UCSD-AML1 (cell line): ENCODE results near the gene KPNA6.
"Not testable (repeated sequence)": the region's sequence is repeated elsewhere in the genome, so short reads cannot be mapped to it uniquely, and the experiment has no call there.

Source experiments
- DNase-seq: peaks from one replicate; lab custom pipeline; 2025; ENCODE audit not compliant: unreplicated experiment; lab: John Stamatoyannopoulos, UW

KPNA6 gene

GRCh38 chr1:32100359-32100758, 7.5 kb upstream of the KPNA6 start:
- peak; percentile 51 for DNase-seq

- DNase-seq = no peak
Observed at GRCh38 chr1:32100807-32101708, 6.8 kb upstream of the KPNA6 start.

- no peak for DNase-seq
Observed at GRCh38 chr1:32104127-32104526, 3.7 kb upstream of the KPNA6 start.

- no peak for DNase-seq
Observed at GRCh38 chr1:32105338-32105737, 2.5 kb upstream of the KPNA6 start.

DNA sequence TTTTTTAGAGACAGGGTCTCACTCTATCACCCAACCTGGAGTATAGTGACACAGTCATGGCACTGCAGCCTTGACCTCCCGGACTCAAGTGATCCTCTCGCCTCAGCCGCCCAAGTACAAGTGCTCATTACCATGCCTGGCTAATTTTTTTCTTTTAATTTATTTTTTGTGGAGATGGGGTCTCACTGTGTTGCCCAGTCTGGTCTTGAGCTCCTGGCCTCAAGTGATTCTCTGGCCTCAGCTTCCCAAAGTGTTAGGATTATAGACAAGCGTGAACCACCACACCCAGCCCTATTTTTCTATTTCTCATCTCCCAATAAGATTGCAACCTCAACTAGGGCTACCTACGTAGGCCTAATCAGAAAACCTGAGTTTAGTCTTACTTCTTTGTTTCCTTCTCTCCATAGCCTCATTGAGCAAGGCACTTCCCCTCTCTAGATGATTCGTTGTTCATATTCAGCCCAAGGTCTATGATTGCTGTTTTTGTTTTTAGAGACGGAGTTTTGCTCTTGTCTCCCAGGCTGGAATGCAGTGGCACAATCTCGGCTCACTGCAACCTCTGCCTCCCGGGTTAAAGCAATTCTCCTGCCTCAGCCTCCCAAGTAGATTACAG, 1.1 kb upstream of the KPNA6 start:
- no peak for DNase-seq

DNA sequence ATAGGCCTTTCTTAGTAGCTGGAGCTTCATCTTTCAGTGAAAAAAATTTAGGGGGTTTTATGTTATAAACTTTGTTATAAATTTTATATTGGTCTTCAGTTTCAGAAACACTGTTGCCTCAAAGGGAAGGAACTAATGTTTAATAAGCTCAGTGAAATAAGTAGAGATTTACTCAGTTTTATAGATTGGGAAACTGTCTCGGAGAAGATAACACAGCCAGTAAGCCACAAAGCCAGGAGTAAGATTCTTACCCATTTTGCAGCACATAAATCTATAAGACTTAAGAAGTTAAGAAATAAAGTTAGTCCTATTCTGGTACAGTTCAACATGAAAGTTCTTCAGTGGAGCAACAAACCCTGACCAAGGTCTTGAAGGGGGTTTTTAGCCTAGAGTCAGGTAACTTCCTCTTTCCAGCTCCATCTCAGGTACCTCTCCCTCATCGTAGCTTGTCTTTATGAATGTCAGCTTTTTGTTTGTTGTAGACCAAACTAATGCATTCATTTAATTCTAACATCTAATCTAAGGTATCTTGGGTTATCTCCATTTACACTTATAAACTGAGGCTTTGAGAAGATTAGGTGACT, 3.3 kb downstream of the KPNA6 start:
- no peak for DNase-seq

GRCh38 chr1:32111789-32112188, 3.9 kb downstream of the KPNA6 start:
- DNase-seq = no peak

DNA sequence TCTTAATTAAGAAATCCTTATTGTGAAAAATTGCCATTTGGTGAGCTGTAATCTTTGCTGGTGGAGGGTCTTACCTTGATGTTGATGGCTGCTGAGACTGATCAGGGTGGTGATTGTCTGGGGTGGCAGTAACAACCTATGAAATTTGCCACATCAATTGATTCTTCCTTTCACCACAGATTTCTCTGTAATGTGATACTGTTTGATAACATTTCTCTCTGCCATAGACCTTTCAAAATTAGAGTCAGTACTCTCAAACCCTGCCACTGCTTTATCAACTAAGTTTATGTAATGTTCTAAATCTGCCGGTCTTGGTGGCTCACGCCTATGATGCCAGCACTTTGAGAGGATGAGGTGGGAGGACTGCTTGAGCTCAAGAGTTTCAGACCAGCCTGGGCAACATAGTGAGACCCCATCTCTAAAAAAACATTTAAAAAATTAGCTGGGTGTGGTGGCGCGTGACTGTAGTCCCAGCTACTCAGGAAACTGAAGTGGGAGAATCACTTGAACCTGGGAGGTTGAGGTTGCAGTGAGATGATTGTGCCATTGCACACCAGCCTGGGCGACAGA, 5.0 kb downstream of the KPNA6 start:
- no peak for DNase-seq

- not testable (repeated sequence) for DNase-seq
Observed at GRCh38 chr1:32113436-32113835, 5.6 kb downstream of the KPNA6 start.

DNA sequence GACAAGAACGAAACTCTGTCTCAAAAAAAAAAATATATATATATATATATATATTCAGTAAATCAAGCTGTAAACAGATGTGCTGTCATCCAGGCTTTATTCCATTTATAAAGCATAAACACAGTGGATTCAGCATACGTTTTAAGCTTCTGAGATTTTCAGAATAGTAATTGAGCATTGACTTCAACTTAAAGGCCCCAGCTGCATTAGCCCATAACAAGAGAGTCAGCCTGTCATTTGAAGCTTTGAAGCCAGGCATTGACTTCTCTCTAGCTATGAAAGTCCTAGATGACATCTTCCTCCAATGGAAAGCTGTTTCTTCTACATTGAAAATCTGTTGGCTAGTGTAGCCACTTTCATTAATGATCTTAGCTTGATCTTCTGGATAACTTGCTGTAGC, 6.6 kb downstream of the KPNA6 start:
- no peak for DNase-seq

- DNase-seq = no peak
Observed at GRCh38 chr1:32115496-32115895, 7.6 kb downstream of the KPNA6 start.

GRCh38 chr1:32116531-32116930, 8.7 kb downstream of the KPNA6 start:
- DNase-seq = no peak

GRCh38 chr1:32122151-32122550, 14.3 kb downstream of the KPNA6 start:
- DNase-seq = no peak

- not testable (repeated sequence) for DNase-seq
Observed at GRCh38 chr1:32123361-32123760, 15.5 kb downstream of the KPNA6 start.

DNA sequence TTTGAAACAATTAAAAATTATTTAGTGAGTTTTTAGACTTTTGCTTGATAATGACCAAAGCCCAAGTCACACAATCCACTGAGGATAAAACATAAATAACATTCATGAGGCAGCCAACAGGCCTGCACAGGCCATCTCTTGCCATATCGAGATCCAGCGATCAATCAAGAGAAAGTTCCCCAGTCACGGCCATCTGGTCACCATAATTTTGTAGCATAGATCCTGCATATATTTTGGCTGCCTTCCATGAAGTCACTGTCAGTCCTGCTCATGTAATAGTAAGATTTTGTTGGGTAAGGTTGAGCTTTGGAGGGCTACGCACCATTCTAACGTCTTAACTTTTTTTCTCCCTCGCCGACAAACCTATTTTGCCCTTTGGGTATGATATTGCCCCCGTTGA, 17.5 kb downstream of the KPNA6 start:
- DNase-seq = no peak

GRCh38 chr1:32126770-32127169, 18.9 kb downstream of the KPNA6 start:
- no peak for DNase-seq

DNA sequence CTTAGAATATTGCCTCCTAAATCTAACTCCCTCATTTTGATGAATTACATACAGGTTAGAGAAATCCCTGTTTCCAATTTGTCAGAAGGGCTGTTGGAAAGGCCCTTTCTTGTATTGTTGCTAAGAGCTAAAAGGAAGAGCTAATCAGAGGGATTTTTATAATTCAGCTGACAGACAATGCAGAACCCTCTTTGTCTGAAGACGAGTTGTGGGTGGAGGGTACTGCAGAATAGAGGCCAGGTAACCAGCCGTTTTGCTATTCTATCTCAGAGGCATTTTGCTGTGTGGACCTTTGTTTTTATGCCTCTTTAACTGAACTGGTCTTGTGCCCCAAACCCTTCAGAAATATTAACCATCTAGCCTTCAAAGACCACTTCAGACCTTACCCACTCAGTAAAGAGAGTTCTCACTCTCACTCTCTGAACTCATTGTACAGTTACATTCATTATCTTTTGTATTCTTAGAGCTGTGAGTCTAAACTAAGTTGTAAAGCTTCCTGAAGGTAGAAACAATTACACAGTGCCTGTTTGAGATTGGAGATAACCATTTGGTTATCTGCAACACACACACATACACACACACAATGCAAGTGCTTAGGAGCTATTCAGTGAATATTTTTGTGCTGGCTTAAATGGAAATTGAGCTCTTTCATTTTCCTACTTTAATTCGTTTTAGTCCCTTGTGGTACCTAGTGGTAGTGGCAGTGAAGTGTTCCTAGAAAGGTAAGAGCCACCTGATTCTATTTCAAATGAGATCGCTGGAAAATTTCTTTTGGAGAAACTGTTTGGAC, 19.7 kb downstream of the KPNA6 start:
- no peak for DNase-seq

DNA sequence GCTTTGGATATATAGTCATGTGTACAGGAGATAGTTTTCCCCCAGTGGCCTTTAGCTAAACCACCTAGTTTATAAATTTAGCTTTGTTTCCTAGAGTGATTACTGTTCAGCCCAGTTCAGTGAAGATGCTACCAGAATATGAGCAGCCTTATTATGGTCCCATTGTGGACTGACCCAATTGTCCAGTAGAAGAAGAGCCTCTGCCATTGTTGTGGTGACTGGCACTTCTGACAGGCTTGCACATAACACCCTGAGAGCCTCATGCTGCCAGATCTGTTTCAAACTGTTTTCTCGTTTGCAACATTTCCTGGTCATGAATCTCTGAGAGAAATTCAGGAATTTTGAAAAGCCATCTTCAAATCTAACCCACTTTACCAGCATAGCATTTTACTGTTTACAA, 20.6 kb downstream of the KPNA6 start:
- DNase-seq = no peak

DNA sequence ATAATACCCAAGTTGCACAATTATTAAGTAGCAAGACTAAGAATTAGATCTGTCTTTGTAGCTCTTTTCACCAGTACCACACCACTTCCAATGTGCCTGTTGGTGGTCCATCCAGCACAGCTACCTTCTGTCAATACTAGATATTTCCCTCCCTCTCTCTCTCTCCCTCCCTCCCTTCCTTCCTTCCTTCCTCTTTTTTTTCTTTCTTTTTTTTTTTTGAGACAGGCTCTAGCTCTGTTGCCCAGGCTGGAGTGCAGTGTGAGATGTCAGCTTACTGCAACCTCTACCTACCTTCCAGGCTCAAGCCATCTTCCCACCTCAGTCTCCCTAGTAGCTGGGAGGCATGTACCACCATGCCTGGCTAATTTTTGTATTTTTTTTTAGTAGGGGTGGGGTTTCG, 21.1 kb downstream of the KPNA6 start:
- DNase-seq = no peak

DNA sequence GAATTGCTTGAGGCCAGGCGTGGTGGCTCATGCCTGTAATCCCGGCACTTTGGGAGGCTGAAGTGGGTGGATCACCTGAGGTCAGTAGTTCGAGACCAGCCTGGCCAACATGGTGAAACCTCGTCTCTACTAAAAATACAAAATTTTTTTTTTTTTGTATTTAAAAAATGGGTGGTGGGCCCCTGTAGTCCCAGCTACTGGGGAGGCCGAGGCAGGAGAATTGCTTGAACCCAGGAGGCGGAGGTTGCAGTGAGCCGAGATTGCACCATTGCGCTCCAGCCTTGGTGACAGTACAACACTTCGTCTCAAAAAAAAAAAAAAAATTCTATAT, 26.1 kb downstream of the KPNA6 start:
- DNase-seq = not testable (repeated sequence)

- DNase-seq = no peak
Observed at GRCh38 chr1:32137111-32137510, 29.3 kb downstream of the KPNA6 start.
